AG04449 (cell line): ENCODE data around the gene TK1.

Experiments
- CTCF ChIA-PET: fragments of 350-600 bp; formaldehyde crosslinking; extraction: SDS; loops from one replicate; lab custom pipeline; 2021; ENCODE audit warnings: antibody characterized with exemption; lab: Yijun Ruan, JAX
- POLR2A ChIA-PET: fragments of 400-600, 350-600 bp; formaldehyde crosslinking; extraction: SDS; loops from one replicate; lab custom pipeline; 2020; ENCODE audit warnings: antibody characterized with exemption, inconsistent platforms; lab: Yijun Ruan, JAX
- DNase-seq: peaks from one replicate; pipeline ENCODE4 v3.0.0-alpha.2; 2010; ENCODE audit warnings: low read depth, low spot score
- H3K4me3 ChIP-seq: 2 replicates; pipeline ENCODE4 v1.5.1; 2011; ENCODE audit warnings: low read depth, mild to moderate bottlenecking, control low read depth, low read length
- TF ChIP-seq, protein P1 (sequence below): IDR thresholded peaks from one replicate; pipeline ENCODE4 v1.5.1; 2011; ENCODE audit warnings: mild to moderate bottlenecking, moderate library complexity, low read length, control low read depth, inconsistent platforms; ENCODE audit not compliant: insufficient read depth; ENCODE audit errors: missing control alignments

TK1 gene

DNA sequence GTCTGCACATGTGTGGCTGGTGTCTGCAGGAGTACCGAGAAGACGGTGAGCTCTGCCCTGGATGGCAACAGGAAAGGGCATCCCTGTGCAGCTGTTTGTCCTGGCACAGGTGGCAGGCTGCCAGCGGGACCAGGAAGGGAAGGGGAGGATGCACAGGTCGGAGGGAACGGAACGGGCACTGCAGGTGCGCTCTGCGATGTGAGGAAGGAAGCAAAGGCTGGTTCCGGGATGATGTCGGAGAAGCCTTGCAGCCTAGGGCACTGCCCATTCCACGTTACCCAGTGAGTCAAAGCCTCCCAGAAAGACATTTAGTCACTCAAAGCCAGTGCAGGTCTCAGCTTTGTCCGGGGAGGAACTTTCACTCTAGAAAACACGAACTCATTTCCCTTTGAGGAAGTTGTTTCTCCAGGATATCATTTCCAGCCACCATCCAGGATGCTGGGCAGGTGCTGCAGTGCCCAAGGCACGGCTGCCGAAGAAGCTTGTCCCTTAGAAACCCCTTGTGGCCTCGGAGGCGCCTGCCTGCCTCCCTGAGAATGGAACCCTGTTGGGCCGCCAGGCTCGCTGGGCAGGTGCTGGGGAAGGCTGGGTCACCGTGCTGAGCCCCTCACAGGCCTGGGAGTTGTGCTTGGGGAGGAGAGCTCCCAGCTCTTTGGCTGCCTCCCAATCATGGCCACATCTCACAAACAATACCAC lies 40.1 kb upstream of the TK1 start:
- H3K4me3 ChIP-seq: no peak overlapping the region
- POLR2A ChIA-PET: no interaction called here
- DNase-seq: no peak
- TF ChIP-seq, protein P1, sequence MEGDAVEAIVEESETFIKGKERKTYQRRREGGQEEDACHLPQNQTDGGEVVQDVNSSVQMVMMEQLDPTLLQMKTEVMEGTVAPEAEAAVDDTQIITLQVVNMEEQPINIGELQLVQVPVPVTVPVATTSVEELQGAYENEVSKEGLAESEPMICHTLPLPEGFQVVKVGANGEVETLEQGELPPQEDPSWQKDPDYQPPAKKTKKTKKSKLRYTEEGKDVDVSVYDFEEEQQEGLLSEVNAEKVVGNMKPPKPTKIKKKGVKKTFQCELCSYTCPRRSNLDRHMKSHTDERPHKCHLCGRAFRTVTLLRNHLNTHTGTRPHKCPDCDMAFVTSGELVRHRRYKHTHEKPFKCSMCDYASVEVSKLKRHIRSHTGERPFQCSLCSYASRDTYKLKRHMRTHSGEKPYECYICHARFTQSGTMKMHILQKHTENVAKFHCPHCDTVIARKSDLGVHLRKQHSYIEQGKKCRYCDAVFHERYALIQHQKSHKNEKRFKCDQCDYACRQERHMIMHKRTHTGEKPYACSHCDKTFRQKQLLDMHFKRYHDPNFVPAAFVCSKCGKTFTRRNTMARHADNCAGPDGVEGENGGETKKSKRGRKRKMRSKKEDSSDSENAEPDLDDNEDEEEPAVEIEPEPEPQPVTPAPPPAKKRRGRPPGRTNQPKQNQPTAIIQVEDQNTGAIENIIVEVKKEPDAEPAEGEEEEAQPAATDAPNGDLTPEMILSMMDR: no peak
- CTCF ChIA-PET: interaction anchor here (0.6 to 8.2 kb wide), 4 partner anchors 9 to 195 kb away, joined by 3 to 55 read pairs (median 6); no protein-coding TSS in a partner anchor

DNA sequence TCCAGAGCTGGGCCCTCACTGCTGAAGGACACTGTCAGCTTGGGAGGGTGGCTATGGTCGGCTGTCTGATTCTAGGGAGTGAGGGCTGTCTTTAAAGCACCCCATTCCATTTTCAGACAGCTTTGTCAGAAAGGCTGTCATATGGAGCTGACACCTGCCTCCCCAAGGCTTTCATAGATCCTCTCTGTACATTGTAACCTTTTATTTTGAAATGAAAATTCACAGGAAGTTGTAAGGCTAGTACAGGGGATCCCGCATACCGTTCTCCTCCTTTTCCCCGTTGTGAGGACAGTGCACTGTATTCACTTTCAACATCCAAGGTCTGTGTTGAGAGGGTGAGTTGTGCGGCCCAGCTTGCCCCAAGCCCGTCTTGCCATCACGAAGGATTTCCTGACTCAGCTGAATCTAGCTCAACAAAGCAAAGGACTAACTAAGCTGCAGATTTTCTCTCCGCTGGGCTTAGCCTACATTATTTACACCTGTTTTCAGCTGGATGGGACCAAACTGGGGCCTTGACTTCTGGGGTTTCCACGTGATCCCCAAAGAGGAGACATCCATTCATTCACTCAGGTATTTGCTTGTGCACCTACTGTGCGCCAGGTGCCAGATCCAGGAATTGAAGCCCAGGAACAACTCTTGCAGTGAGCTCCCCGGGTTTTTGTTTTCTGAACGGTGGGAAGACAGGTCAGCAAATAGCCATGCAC lies 39.4 kb upstream of the TK1 start:
- no peak overlapping the region for H3K4me3 ChIP-seq
- DNase-seq: no peak
- ChIA-PET POLR2A (no interaction called here), CTCF (interaction anchor here (1.0 to 8.2 kb wide), 2 partner anchors 25 to 207 kb away, joined by 3 to 55 read pairs; no protein-coding TSS in a partner anchor)
- TF ChIP-seq, protein P1: no peak

DNA sequence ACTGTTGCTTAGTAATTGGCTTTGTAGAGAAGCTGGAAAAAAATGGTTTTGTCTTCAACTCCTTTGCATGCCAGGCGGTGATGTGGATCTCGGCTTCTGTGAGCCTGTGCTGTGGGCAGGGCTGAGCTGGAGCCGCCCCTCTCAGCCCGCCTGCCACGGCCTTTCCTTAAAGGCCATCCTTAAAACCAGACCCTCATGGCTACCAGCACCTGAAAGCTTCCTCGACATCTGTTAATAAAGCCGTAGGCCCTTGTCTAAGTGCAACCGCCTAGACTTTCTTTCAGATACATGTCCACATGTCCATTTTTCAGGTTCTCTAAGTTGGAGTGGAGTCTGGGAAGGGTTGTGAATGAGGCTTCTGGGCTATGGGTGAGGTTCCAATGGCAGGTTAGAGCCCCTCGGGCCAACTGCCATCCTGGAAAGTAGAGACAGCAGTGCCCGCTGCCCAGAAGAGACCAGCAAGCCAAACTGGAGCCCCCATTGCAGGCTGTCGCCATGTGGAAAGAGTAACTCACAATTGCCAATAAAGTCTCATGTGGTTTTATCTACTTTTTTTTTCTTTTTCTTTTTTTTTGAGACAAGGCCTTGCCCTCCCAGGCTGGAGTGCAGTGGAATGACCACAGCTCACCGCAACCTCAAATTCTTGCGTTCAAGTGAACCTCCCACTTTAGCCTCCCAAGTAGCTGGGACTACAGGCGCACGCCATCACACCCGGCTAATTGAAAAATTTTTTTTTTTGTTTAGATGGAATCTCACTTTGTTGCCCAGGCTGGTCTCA lies 38.4 kb upstream of the TK1 start:
- POLR2A ChIA-PET: no interaction called here
- CTCF ChIA-PET: interaction anchor here (1.0 to 8.2 kb wide), 2 partner anchors 26 to 206 kb away, joined by 3 to 55 read pairs; no protein-coding TSS in a partner anchor
- no peak overlapping the region for H3K4me3 ChIP-seq
- TF ChIP-seq, protein P1: no peak
- no peak for DNase-seq

DNA sequence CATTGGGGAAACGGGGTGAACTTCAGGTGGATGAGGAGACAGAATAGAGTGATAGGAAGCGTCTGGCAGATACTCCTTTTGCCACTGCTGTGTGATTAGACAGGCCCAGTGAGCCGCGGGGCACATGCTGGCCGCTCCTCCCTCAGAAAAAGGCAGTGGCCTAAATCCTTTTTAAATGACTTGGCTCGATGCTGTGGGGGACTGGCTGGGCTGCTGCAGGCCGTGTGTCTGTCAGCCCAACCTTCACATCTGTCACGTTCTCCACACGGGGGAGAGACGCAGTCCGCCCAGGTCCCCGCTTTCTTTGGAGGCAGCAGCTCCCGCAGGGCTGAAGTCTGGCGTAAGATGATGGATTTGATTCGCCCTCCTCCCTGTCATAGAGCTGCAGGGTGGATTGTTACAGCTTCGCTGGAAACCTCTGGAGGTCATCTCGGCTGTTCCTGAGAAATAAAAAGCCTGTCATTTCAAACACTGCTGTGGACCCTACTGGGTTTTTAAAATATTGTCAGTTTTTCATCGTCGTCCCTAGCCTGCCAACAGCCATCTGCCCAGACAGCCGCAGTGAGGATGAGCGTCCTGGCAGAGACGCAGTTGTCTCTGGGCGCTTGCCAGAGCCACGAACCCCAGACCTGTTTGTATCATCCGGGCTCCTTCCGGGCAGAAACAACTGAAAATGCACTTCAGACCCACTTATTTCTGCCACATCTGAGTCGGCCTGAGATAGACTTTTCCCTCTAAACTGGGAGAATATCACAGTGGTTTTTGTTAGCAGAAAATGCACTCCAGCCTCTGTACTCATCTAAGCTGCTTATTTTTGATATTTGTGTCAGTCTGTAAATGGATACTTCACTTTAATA lies 37.6 kb upstream of the TK1 start:
- TF ChIP-seq, protein P1: no peak
- no peak for DNase-seq
- H3K4me3 ChIP-seq: no peak overlapping the region
- ChIA-PET CTCF (interaction anchor here (8.2 kb wide), 1 partner anchor 27 kb away, joined by 55 read pairs; no protein-coding TSS in a partner anchor), POLR2A (no interaction called here)

DNA sequence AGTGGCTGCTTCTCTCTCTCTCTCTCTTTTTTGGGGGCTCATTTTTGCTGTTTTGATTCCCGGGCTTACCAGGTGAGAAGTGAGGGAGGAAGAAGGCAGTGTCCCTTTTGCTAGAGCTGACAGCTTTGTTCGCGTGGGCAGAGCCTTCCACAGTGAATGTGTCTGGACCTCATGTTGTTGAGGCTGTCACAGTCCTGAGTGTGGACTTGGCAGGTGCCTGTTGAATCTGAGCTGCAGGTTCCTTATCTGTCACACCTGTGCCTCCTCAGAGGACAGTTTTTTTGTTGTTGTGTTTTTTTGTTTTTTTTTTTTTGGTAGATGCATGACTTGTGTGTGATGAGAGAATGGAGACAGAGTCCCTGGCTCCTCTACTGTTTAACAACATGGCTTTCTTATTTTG lies 36.9 kb upstream of the TK1 start:
- no peak overlapping the region for H3K4me3 ChIP-seq
- ChIA-PET POLR2A (no interaction called here), CTCF (interaction anchor here (8.2 kb wide), 1 partner anchor 27 kb away, joined by 55 read pairs; no protein-coding TSS in a partner anchor)
- no peak for DNase-seq
- TF ChIP-seq, protein P1: no peak
